Fibroblast of pulmonary artery (primary cell): ENCODE measurements around the gene NLGN4X.

Experiments used
- DNase-seq: peaks from one replicate; pipeline ENCODE4 v3.0.0-alpha.2; 2010; ENCODE audit warnings: low read depth
- H3K4me3 ChIP-seq: replicated peaks from 2 replicates; pipeline ENCODE4 v1.5.1; 2011; ENCODE audit warnings: low read depth, mild to moderate bottlenecking, control low read depth, low read length, moderate library complexity
- CTCF ChIP-seq: IDR thresholded peaks from 2 replicates; pipeline ENCODE4 v1.5.1; 2011; ENCODE audit warnings: mild to moderate bottlenecking, control low read depth, low read length, inconsistent platforms; ENCODE audit errors: missing control alignments

Gene NLGN4X

GRCh38 chrX:5869786-5870185 lies 358.9 kb downstream of the NLGN4X start:
- no peak for TF ChIP-seq CTCF
- H3K4me3 ChIP-seq: no peak overlapping the region
- DNase-seq: no peak

DNA sequence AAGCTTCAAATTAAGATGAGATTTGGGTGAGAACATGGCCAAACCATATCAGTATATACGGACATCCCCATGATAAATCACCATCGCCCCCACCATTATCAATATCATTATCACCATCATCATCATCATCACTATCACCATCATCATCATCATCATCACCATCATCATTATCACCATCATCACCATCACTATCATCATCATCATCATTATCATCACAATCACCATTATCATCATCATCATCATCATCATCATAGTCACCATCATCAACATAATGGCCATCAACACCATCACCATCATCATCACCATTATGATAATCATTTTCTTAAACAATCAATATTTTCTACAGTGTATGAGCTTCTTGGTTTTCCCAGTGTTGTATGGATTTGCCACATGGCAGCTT lies 360.9 kb downstream of the NLGN4X start:
- no peak overlapping the region for H3K4me3 ChIP-seq
- TF ChIP-seq CTCF: no peak
- DNase-seq: no peak

DNA sequence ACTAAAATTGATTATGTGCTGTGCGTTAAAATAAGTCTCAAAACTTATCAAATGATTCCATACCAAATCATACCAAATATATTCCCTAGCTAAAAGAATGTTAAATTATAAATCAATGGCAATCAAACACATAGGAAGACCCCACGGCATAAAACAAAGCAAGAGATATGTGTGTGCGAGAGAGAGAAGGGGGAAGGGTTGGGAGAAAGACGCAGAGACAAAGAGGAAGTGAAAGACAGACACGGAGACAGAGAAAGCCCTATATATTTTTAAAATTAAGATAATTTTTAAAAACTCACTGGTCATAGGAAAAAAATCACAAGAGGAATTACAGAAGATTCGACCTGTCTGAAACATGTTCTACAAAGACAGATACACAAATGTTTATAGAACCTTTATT lies 371.4 kb downstream of the NLGN4X start:
- no peak overlapping the region for H3K4me3 ChIP-seq
- DNase-seq: no peak
- TF ChIP-seq CTCF: no peak

DNA sequence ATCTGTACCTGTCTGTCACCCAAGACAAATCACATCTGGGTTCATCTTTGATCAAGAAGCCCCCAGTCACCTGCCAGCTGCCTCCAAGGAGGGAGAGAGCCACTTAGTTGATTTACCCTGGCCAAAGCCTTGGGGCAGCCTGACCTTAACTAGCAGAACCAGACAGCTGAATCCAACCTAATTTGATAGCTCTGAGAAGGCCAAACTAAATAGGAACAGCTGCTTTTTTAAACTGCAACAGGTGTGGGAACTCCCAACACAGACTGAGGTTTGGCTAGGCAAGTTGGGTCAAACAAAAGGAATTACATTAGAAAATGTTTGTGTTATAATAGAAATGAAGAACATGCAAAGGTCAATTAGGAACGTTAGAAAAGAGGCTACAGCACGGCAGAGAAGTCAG lies 375.7 kb downstream of the NLGN4X start:
- no peak for TF ChIP-seq CTCF
- no peak for DNase-seq

DNA sequence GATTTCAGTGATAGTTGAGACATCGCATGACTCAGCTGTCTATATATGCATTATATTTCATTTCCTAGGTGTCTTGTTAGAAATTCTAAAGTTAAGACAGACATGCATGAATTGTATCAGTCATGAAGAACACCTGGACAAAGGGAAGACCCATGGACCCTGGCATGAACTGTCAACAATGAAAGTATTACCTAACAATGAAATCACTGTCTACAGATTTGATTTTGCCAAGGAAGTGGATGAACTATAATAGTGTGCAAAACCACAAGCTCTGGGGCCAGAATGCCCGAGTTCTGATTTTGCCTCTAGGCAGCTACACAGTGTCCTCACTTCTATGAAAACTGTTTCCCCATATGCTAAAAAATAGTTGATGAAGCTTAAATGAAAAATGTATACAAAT lies 386.1 kb downstream of the NLGN4X start:
- no peak overlapping the region for H3K4me3 ChIP-seq
- no peak for DNase-seq
- no peak for TF ChIP-seq CTCF

More for the DNA sequence above, 375.7 kb downstream of the NLGN4X start:
- no peak overlapping the region for H3K4me3 ChIP-seq
